ENCODE data around the gene TARBP1.

Gene TARBP1

GRCh38 chr1:234375672-234376071 lies 103.3 kb downstream of the TARBP1 start:
- DNase-seq = no peak

GRCh38 chr1:234373959-234374254 lies 105.1 kb downstream of the TARBP1 start:
- DNase-seq = no peak

- DNase-seq = peak; percentile 88
Measured at GRCh38 chr1:234373064-234373958, 105.7 kb downstream of the TARBP1 start, which contains the start of gene COA6. Gene COA6, plus strand, starts transcription at chr1:234373456. Its CDS starts 11 bp downstream, at chr1:234373467.

- DNase-seq = no peak
Measured at GRCh38 chr1:234372011-234372757, 106.8 kb downstream of the TARBP1 start.

GRCh38 chr1:234371414-234371813 lies 107.6 kb downstream of the TARBP1 start:
- DNase-seq = no peak

- no peak for DNase-seq
Measured at GRCh38 chr1:234369784-234370183, 109.2 kb downstream of the TARBP1 start.

- no peak for DNase-seq
Measured at GRCh38 chr1:234369033-234369430, 109.9 kb downstream of the TARBP1 start.

GRCh38 chr1:234368320-234369032 lies 110.5 kb downstream of the TARBP1 start:
- no peak for DNase-seq

- no peak for DNase-seq
Measured at GRCh38 chr1:234362558-234362957, 116.4 kb downstream of the TARBP1 start.

- no peak for DNase-seq
Measured at GRCh38 chr1:234361102-234361603, 117.8 kb downstream of the TARBP1 start.

GRCh38 chr1:234357831-234358230 lies 121.1 kb downstream of the TARBP1 start:
- DNase-seq = no peak

- peak; percentile 66 for DNase-seq
Measured at GRCh38 chr1:234356615-234357269, 122.2 kb downstream of the TARBP1 start.

- no peak for DNase-seq
Measured at GRCh38 chr1:234355782-234356510, 123.0 kb downstream of the TARBP1 start.

GRCh38 chr1:234348964-234349363 lies 130.0 kb downstream of the TARBP1 start:
- no peak for DNase-seq

GRCh38 chr1:234345237-234345636 lies 133.7 kb downstream of the TARBP1 start:
- no peak for DNase-seq

- DNase-seq = no peak
Measured at GRCh38 chr1:234342774-234343173, 136.2 kb downstream of the TARBP1 start.

Data from DMS79 treated with DMSO at 0.1 percent for 48 hours (cell line).